SW480 (cell line): ENCODE data around the gene KIAA0753.
"Not testable (repeated sequence)": the region's sequence is repeated elsewhere in the genome, so short reads cannot be mapped to it uniquely, and the experiment has no call there.

Source experiments
- DNase-seq: peaks from one replicate; pipeline ENCODE4 v3.0.0-alpha.2; 2016; ENCODE audit warnings: low spot score

The KIAA0753 gene

GRCh38 chr17:6668727-6669425, 28.4 kb upstream of the KIAA0753 start:
- DNase-seq, result peak; percentile 81

GRCh38 chr17:6668219-6668618, 27.7 kb upstream of the KIAA0753 start:
- DNase-seq, result no peak

- DNase-seq, result no peak
Measured at GRCh38 chr17:6667516-6667915, 27.0 kb upstream of the KIAA0753 start.

- DNase-seq, result no peak
Measured at GRCh38 chr17:6666557-6666956, 26.0 kb upstream of the KIAA0753 start.

GRCh38 chr17:6666077-6666521, 25.6 kb upstream of the KIAA0753 start:
- peak; percentile 83 for DNase-seq

- not testable (repeated sequence) for DNase-seq
Measured at GRCh38 chr17:6663200-6663599, 22.7 kb upstream of the KIAA0753 start.

- DNase-seq, result no peak
Measured at GRCh38 chr17:6661464-6661848, 20.9 kb upstream of the KIAA0753 start.

GRCh38 chr17:6660805-6661463, 20.4 kb upstream of the KIAA0753 start:
- no peak for DNase-seq

GRCh38 chr17:6660101-6660500, 19.6 kb upstream of the KIAA0753 start:
- no peak for DNase-seq

GRCh38 chr17:6658411-6658810, 17.9 kb upstream of the KIAA0753 start:
- not testable (repeated sequence) for DNase-seq

GRCh38 chr17:6657633-6658287, 17.2 kb upstream of the KIAA0753 start:
- no peak for DNase-seq

- not testable (repeated sequence) for DNase-seq
Measured at GRCh38 chr17:6656797-6657632, 16.5 kb upstream of the KIAA0753 start.

GRCh38 chr17:6655732-6656361, 15.3 kb upstream of the KIAA0753 start:
- DNase-seq, result not testable (repeated sequence)

GRCh38 chr17:6654841-6655731, 14.6 kb upstream of the KIAA0753 start:
- peak; percentile 79 for DNase-seq

- DNase-seq, result no peak
Measured at GRCh38 chr17:6651919-6652452, 11.5 kb upstream of the KIAA0753 start.

GRCh38 chr17:6651354-6651918, 10.9 kb upstream of the KIAA0753 start, which contains the start of the genes C17orf100 and MED31:
TSS of gene C17orf100 (plus strand) at chr17:6651762. CDS start at chr17:6651914, 152 bp downstream.
TSS of gene MED31 (minus strand) at chr17:6651605. CDS start at chr17:6651528, 77 bp downstream.
- DNase-seq, result peak; percentile 95

- DNase-seq, result no peak
Measured at GRCh38 chr17:6648181-6648580, 7.7 kb upstream of the KIAA0753 start.

- no peak for DNase-seq
Measured at GRCh38 chr17:6643451-6644125, 3.1 kb upstream of the KIAA0753 start.

GRCh38 chr17:6642592-6642991, 2.1 kb upstream of the KIAA0753 start:
- DNase-seq, result no peak
